Ramos (cell line): ENCODE results near the gene NBPF12.
"Not testable (repeated sequence)": the region's sequence is repeated elsewhere in the genome, so short reads cannot be mapped to it uniquely, and the experiment has no call there.

Experiments used
- in situ Hi-C: fragments of 300-500 bp; cut with MboI; formaldehyde crosslinking; loops from one replicate; pipeline ENCODE4 v1.14.3; 2022; ENCODE audit warnings: low sequenced_read_pairs; ENCODE audit not compliant: unreplicated experiment

The NBPF12 gene, protein sequence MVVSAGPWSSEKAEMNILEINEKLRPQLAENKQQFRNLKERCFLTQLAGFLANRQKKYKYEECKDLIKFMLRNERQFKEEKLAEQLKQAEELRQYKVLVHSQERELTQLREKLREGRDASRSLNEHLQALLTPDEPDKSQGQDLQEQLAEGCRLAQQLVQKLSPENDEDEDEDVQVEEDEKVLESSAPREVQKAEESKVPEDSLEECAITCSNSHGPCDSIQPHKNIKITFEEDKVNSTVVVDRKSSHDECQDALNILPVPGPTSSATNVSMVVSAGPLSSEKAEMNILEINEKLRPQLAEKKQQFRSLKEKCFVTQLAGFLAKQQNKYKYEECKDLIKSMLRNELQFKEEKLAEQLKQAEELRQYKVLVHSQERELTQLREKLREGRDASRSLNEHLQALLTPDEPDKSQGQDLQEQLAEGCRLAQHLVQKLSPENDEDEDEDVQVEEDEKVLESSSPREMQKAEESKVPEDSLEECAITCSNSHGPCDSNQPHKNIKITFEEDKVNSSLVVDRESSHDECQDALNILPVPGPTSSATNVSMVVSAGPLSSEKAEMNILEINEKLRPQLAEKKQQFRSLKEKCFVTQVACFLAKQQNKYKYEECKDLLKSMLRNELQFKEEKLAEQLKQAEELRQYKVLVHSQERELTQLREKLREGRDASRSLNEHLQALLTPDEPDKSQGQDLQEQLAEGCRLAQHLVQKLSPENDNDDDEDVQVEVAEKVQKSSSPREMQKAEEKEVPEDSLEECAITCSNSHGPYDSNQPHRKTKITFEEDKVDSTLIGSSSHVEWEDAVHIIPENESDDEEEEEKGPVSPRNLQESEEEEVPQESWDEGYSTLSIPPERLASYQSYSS (N-terminal part only)

DNA sequence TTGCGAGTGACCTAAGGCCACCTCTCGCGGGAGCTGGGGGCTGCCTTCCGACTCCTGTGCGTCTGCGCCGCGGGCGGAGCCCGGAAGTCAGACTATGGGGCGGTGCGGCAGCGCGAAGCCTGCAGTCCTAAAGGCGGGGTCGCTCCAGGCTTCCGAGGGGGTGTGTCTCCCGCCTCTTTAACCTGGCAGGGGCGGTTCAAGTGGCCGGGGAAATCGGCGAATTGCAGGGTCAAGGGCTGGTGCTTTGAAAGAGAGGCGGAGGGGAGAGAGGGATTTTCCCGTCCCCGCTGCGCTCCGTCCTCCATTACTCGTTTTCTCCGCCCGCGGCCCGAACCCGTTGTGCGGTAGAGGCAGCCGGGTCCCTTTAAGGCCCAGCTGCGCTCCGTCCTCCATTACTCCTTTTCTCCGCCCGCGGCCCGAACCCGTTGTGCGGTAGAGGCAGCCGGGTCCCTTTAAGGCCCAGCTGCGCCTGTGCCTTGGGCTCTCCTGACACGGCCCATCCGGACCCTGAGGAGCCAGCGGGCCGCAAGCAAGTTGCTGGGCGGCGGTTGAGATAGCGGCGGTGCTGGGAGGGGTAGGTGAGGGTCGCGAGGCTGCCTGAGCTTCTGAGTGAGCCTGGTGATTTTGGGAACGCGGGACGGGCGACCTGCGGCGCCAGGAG, at the start of gene NBPF12:
NBPF12 (plus strand) TSS at position 83 of the 661 bp plus-strand sequence. CDS start 21,820 bp downstream, outside the sequence.
- in situ Hi-C loops: not testable (repeated sequence)

DNA sequence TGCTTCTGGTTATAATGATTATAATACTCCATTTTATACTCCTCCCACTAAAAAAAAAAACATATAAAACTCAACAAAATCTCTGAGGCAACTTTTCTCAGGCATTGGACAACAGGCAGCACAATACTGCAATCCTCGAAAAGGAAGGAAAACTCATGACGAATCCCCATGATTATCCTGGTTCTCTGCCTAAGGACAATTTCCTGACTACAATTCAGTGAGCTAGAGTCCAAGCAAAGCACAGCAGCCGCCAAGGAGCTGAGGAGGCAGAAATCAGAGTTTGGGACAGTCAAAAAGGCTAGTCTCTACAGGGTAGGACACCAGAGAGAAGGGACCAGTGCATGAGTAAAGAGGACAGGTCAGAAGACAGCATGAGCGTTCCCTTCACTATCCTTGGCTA, 46.8 kb upstream of the NBPF12 start:
- in situ Hi-C loops: not testable (repeated sequence)

DNA sequence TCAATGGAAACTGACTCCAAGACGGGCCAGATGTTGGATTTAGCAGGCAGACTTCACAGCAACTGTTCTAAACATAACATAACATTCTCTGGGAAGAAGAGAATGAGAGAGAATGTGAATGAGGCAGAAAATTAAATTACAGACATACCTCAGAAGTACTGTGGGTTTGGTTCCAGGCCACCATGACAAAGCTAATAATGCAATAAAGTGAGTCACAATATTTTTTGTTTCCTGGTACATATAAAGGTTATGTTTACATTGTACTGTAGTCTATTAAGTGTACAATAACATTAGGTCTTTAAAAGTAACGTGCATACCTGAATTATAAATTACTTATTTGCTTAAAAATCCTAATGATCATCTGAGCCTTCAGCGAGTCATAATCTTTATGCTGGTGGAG, 45.8 kb upstream of the NBPF12 start:
- in situ Hi-C loops: not testable (repeated sequence)

DNA sequence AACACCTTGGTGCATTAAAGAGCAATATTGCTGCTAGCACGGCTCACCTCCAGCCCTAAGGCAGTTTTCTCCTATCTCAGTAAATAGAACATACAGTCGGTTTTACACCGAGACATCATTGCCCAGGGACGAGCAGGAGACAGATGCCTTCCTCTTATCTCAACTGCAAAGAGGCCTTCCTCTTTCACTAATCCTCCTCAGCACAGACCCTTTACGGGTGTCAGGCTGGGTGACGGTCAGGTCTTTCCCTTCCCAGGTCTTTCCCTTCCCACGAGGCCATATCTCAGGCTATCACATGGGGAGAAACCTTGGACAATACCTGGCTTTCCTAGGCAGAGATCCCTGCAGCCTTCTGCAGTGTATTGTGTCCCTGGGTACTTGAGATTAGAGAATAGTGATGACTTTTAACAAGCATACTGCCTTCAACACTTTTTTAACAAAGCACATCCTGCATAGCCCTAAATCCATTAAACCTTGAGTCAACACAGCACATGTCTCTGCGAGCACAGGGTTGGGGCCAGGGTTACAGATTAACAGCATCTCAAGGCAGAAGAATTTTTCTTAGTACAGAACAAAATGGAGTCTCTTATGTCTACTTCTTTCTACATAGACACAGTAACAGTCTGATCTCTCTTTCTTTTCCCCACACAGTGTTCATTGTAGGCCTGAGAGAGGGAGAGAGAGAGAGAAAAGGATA, 30.4 kb upstream of the NBPF12 start:
- in situ Hi-C loops: not testable (repeated sequence)

DNA sequence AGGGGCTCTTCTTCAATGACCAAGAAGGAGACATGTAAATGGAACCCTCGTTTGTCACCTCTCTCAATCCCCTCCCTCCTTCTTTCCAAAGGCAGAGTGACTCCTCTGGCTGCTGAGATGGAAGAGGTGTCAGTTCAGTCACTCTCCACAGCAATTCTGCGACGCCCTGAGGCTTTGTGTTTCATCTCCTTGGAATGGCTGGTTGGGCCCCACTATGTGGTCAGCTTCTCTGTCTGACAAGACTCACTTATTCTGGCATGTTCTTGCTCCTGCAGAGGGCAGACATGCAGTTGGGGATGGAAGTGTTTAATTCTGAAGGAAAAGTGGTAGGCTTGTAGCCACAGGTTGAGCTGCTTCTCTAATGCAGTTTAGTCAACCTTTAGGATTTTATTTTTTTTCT, 25.1 kb upstream of the NBPF12 start:
- in situ Hi-C loops: not testable (repeated sequence)

DNA sequence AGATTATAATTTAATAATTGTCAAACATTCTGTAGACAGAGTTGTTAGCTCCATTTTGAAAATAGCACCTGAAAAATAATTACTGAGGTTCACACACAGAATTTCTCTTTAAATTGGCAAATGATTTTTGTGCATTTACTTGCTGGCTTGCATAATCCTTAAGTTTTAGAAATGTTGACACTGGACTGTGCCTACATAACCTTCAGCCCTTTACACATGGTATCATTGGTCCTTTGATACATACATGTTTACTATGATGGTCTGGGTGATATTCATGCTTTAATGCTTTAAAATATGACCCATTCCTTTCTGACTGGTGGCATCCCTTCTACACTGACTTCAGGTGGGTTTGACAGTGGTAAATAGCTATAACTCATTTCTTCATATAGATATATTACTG, 17.3 kb upstream of the NBPF12 start:
- in situ Hi-C loops: not testable (repeated sequence)

DNA sequence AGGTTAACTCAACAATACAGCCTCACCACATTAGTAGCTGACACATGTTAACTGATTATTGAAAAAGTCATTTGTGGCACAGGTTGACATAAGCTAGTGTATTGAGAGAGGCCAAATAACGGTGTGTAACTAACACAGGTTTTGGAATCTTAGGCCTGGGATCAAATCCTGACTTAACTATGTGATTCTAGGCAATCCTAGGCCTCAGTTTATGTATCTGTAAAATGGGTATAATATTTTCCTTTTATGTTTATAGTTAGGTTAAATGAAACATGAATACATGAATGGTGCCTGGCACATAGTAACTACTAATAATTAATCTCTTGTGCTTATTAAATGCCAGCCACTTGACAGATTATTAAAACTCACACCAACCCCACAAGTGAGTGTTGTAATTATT, 15.5 kb upstream of the NBPF12 start:
- in situ Hi-C loops: not testable (repeated sequence)

DNA sequence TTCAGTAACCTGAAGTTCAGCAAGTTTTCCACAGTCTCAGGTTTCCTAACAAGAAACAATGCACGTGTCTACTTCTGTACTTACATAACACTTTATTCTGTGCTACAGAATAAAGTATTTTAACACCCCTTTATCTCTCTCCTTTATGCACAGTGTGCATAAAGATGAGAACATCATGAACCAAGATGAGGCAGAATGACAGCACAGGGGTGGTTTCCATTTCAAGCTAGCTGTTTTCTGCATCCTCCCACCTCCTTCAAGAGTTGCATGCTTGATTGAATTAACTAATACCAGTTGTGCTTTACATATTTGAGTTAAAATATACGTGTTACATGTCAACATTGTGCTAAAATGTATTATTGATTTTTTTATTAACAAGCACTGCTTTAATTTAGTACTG, 14.0 kb upstream of the NBPF12 start:
- in situ Hi-C loops: not testable (repeated sequence)

DNA sequence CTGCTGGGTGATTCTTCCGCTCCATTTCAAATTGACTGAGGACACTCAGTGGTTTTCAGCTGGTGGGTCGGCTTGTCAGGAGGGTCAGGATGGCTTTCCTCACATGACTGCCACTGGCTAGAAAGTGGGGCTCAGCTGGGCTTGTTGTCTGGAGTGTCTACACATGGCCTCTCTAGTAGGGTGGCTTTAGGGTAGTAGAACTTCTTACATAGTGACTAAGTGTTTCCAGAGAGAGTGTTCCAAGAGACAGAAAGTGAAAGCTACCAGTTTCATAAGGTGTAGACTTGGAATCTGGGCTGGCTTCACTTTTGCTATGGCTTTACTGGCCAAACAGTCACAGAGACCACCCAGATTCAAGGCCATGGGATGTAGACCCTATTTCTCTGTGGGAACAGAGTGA, 11.7 kb upstream of the NBPF12 start:
- in situ Hi-C loops: not testable (repeated sequence)

DNA sequence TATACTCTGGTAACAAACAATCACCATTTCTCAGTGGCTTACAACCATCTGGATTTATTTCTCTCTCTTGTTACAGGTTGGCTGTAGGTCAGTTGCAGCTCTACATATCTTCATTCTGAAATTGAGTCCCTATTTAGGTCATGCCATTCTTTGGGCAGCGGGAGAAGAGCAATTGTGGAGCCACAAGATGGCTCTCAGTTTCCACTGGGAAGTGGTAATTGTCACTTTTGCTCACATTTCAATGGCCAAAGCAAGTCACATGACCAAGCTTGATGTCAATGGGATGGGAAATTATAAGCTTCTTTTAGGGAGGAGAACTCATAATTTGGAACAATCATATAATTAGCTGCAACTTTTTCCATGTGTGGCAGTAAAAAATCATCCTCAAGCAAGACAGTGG, 7.9 kb upstream of the NBPF12 start:
- in situ Hi-C loops: not testable (repeated sequence)

DNA sequence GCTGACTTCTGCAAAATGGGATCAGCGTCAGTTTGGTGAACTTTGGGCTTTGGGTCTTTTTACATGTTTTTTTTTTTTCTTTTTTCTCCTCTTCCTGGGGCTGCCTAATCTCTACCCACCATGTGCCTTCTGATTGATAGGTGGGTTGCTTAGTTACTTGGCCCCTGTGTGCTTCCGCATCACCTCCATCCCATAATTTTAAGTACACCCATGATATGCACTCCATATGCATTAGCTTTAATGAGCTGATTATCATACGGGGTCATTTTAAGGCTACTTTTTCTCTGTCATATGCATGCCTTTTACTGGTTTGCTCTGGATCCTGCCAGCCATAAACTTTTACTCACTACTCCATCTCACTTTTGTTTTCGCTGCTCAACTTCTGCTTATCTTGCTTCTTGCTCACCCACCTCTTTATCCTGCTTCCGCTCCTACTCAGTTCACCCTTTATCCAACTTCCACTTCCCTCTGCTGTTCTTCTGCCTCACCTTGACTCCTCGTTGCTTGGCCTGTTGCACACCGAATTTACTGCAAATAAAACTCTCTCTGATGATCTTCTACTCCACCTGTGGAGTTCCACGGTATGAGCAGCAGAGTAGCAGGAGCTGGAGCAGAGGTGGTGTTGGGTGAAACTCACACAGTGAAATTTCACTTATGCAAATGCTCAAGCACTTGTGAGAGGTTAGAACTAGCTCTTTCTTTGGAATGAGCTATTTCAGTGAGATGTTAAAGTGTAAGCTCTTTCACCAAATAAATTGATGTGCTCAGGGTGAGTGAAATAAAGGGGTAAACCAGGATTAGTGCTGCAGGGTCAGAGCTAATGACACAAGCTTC, 3.5 kb upstream of the NBPF12 start:
- in situ Hi-C loops: not testable (repeated sequence)

DNA sequence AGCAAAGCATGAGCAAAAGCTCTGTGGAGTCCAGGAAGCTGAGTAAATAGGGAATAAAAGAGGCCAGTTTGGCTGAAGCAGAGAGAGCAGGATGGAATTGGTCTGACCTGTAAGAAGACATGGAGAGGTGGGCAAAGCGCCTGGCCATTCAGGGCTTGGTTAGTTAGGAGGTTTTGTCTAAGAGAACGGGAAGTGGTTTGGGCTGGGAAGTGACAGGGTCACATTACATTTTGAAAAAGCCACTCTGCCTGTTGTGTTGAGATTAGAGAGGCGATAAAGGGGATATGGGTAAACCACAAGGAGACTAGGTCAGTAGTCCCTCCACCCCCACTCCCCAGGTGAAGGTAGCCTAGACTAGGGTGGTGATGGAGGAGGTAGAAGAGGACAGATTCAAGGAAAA, 662 bp upstream of the NBPF12 start:
- in situ Hi-C loops: not testable (repeated sequence)

DNA sequence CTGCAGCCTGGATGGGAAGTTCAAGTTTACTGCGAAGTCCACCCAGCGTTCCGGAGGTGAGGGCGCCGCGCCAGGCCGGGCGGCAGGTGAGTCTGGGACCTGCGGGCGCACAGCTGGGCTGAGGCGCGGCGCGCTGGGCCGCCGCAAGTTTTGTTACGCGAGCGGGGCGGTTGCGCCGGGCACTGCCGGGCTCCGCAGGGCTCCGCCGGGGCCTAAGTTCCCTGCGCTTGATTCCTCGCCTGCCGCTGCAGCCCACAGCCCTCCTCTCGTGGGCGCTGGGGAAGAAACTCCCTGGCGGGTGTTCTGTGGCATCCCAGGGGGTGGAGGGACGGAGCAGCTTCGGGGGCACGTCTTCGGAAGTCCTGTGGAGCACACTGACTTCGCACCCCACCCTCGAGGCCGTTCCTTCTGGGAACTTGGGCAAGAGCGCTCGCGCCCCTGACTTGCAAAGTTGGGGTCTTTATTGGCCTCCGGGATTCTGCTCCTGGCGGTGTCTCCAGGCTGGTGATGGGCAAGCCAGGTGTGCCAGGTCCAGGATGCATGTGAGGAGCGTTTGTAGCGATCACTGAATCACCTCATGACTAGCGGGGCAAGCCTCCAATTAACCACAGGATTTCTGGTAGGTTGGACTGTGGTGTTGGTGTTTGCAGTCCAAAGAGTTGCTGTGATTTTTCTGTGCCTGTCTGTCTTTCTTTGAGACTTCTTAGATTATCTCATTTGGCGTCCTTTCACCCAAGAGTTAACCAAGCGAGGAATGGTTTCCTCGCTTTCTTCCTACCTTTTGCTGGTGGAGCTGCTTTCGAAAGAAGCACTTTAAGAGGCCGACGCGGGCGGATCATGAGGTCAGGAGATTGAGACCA, 1.0 kb downstream of the NBPF12 start:
- in situ Hi-C loops: not testable (repeated sequence)

DNA sequence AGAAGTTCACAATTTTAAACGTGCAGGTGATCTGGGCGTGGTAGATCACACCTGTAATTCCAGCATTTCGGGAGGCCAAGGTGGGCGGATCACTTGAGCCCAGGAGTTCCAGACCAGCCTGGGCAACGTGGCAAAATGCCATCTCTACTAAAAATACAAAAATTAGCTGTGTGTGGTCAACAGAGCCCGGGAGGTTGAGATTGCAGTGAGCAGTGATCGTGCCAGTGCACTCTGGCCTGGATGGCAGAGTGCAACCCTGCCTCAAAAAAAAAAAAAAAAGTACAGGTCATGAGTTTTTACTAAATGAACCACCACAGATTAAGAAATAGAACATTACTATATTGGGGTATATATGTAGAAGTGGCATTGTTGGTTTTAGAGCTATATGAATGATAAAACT, 2.2 kb downstream of the NBPF12 start:
- in situ Hi-C loops: not testable (repeated sequence)

DNA sequence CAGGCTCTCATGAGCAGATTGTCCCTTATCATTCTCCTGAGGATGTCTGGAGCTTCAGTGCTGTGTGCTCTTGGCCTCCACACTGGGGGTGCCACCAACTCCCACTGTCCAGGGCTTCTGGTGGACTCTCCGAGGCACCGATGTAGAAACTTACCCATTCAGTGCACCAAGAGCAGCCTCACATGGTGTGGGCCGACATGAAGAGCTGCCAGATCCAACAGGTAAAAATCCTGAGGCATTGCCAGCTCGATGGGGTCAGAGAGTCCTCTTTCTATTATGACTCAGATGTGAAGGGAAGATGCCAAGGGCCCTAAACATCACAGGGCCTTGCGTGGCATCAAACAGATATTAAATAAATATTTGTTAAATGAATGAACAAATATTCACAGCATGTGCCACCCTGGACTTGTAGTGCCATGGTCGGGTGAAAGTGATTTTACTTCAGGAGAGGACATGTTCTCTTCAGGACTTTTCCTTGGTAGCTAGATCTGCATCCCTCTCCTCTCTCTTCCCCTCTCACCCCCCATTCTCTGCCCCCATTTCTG, 5.3 kb downstream of the NBPF12 start:
- in situ Hi-C loops: not testable (repeated sequence)

DNA sequence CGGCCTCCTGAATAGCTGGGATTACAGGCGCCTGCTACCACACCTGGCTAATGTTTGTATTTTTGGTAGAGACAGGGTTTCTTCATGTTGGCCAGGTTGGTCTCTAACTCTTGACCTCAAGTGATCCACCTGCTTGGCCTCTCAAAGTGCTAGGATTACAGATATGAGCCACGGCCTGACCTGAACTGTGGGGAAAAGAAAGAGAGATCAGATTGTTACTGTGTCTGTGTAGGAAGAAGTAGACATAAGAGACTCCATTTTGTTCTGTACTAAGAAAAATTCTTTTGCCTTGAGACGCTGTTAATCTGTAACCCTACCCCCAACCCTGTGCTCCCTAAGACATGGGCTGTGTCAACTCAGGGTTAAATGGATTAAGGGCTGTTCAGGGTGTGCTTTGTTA, 10.0 kb downstream of the NBPF12 start:
- in situ Hi-C loops: not testable (repeated sequence)

DNA sequence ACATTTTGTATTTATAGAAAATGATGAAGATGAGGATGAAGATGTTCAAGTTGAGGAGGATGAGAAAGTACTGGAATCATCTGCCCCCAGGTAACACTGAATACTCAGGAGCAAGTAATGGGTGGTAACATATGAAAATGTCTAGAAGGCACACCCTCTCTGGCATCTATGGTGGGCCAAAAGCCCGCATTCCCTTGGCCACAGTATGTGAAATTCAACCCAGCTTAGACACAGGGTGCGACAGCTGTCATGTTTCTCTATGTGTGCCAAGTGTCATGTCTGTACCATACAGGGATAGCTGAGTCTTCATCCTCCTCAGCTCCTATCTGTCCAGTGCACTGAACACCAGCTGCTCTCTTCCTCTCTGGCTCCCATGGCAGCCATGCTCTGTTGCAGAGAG, 26.2 kb downstream of the NBPF12 start:
- in situ Hi-C loops: not testable (repeated sequence)

DNA sequence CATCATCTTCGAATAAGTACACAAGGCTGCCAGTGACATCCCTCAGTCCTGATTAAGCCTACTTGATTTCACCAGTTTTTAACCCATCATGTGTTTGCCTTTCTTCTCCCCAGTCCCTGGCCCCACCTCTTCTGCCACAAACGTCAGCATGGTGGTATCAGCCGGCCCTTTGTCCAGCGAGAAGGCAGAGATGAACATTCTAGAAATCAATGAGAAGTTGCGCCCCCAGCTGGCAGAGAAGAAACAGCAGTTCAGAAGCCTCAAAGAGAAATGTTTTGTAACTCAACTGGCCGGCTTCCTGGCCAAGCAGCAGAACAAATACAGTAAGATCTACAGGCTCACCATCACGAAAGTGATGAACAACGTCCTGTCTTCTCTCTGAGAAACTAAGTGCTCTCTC, 28.2 kb downstream of the NBPF12 start:
- in situ Hi-C loops: not testable (repeated sequence)
